IMR-90 (cell line): ENCODE results near the gene POU2AF1. TPM values are rescaled to one million over a fixed set of nuclear protein-coding genes. Genes with fewer than 3 reads are reported as not detected.

Experiments used
- ATAC-seq: fragments of 200-7000 bp; cut with Tn5 transposase; 2 replicates; pipeline ENCODE4 v1.9.1; 2020; ENCODE audit warnings: low read depth, mild to moderate bottlenecking, moderate library complexity
- BruUV-seq: library from RNA; stranded (reverse); fragments of 400-500 nt; replicated peaks from 2 replicates; lab custom pipeline; 2021; lab: Mats Ljungman, UMichigan
- CTCF ChIA-PET: fragments of 300-600 bp; formaldehyde crosslinking; extraction: SDS; loops from one replicate; lab custom pipeline; 2021; ENCODE audit warnings: antibody characterized with exemption; lab: Yijun Ruan, JAX
- POLR2A ChIA-PET: fragments of 300-600 bp; sonication (Branson Sonifier 250); formaldehyde crosslinking; loops from one replicate; lab custom pipeline; 2022; ENCODE audit warnings: antibody characterized with exemption; ENCODE audit not compliant: unreplicated experiment; lab: Charles Lee
- DNase-seq: peaks from one replicate; pipeline ENCODE4 v3.0.0; 2013
- H2AFZ ChIP-seq: replicated peaks from 2 replicates; pipeline ENCODE3; 2013; ENCODE audit warnings: low read length, mild to moderate bottlenecking; ENCODE audit not compliant: poor library complexity
- H2AK5ac ChIP-seq: 2 replicates; pipeline ENCODE4 v1.6.1; 2013; ENCODE audit warnings: low read depth, low read length, inconsistent platforms
- H2AK9ac ChIP-seq: replicated peaks from 2 replicates; pipeline ENCODE3; 2013; ENCODE audit warnings: mild to moderate bottlenecking, low read depth, low read length, moderate library complexity; ENCODE audit not compliant: poor library complexity
- H2BK120ac ChIP-seq: 2 replicates; pipeline ENCODE4 v1.6.1; 2013; ENCODE audit warnings: low read depth, low read length, inconsistent platforms
- H2BK15ac ChIP-seq: 3 replicates; pipeline ENCODE4 v1.6.1; 2013; ENCODE audit warnings: low read depth, low read length, inconsistent platforms
- H2BK20ac ChIP-seq: 2 replicates; pipeline ENCODE4 v1.6.1; 2013; ENCODE audit warnings: low read depth, mild to moderate bottlenecking, inconsistent platforms, low read length, moderate library complexity
- H2BK5ac ChIP-seq: 2 replicates; pipeline ENCODE4 v1.6.1; 2013; ENCODE audit warnings: mild to moderate bottlenecking, low read depth, low read length, inconsistent platforms; ENCODE audit not compliant: poor library complexity, severe bottlenecking
- H3K14ac ChIP-seq: replicated peaks from 2 replicates; pipeline ENCODE4 v1.6.1; 2013; ENCODE audit warnings: low read depth, low read length, inconsistent platforms
- H3K18ac ChIP-seq: 2 replicates; pipeline ENCODE4 v1.6.1; 2013; ENCODE audit warnings: low read depth, low read length, control low read depth
- H3K23ac ChIP-seq: 2 replicates; pipeline ENCODE4 v1.6.1; 2013; ENCODE audit warnings: low read depth, low read length, inconsistent platforms
- H3K27ac ChIP-seq: 2 replicates; pipeline ENCODE4 v1.5.1; 2013; ENCODE audit warnings: mild to moderate bottlenecking, control low read depth, low read length; ENCODE audit not compliant: insufficient read depth
- H3K27me3 ChIP-seq: 2 replicates; pipeline ENCODE4 v1.6.1; 2013; ENCODE audit warnings: low read length; ENCODE audit not compliant: control insufficient read depth, insufficient read depth
- H3K36me3 ChIP-seq: 2 replicates; pipeline ENCODE4 v1.6.1; 2013; ENCODE audit warnings: low read length, mixed read lengths; ENCODE audit not compliant: control insufficient read depth, insufficient read depth
- H3K4ac ChIP-seq: 2 replicates; pipeline ENCODE4 v1.6.1; 2013; ENCODE audit warnings: low read depth, low read length, inconsistent platforms
- H3K4me1 ChIP-seq: 2 replicates; pipeline ENCODE4 v1.6.1; 2013; ENCODE audit warnings: low read length, mixed read lengths; ENCODE audit not compliant: control insufficient read depth, insufficient read depth
- H3K4me2 ChIP-seq: 2 replicates; pipeline ENCODE4 v1.6.1; 2013; ENCODE audit warnings: low read depth, mild to moderate bottlenecking, control low read depth, low read length, moderate library complexity
- H3K4me3 ChIP-seq: 2 replicates; pipeline ENCODE4 v1.5.1; 2013; ENCODE audit warnings: low read depth, mild to moderate bottlenecking, control low read depth, low read length, moderate library complexity; ENCODE audit not compliant: insufficient read depth
- H3K56ac ChIP-seq: 2 replicates; pipeline ENCODE4 v1.6.1; 2013; ENCODE audit warnings: low read length, inconsistent platforms; ENCODE audit not compliant: insufficient read depth; ENCODE audit errors: extremely low read depth
- H3K79me1 ChIP-seq, 2 experiments: 2 replicates each; pipeline ENCODE4 v1.6.1; 2013; ENCODE audit warnings: low read length in 2 of 2, inconsistent platforms in 1 of 2, low read depth in 1 of 2
- H3K9ac ChIP-seq: 2 replicates; pipeline ENCODE4 v1.6.1; 2013; ENCODE audit warnings: low read depth, low read length, control low read depth
- H3K9me1 ChIP-seq: 2 replicates; pipeline ENCODE4 v1.6.1; 2013; ENCODE audit warnings: low read length, inconsistent platforms; ENCODE audit not compliant: insufficient read depth
- H3K9me3 ChIP-seq: 2 replicates; pipeline ENCODE4 v1.6.1; 2013; ENCODE audit warnings: low read length; ENCODE audit not compliant: control insufficient read depth, insufficient read depth
- H4K20me1 ChIP-seq: 2 replicates; pipeline ENCODE4 v1.6.1; 2013; ENCODE audit warnings: low read length, inconsistent platforms; ENCODE audit not compliant: insufficient read depth
- H4K5ac ChIP-seq: 2 replicates; pipeline ENCODE4 v1.6.1; 2013; ENCODE audit warnings: mild to moderate bottlenecking, low read depth, low read length, control low read depth
- H4K8ac ChIP-seq, 2 experiments: 2 replicates each; pipeline ENCODE4 v1.6.1; 2013; ENCODE audit warnings: low read depth in 2 of 2, low read length in 2 of 2, control low read depth in 1 of 2, inconsistent platforms in 1 of 2
- H4K91ac ChIP-seq: 2 replicates; pipeline ENCODE4 v1.6.1; 2013; ENCODE audit warnings: low read depth, low read length, inconsistent platforms; ENCODE audit not compliant: insufficient read depth
- BHLHE40 ChIP-seq: fragments of 150-350 bp; IDR thresholded peaks from 2 replicates; pipeline ENCODE4 v1.6.1; 2016; ENCODE audit warnings: mild to moderate bottlenecking, low read depth, low read length
- CEBPB ChIP-seq: IDR thresholded peaks from 2 replicates; pipeline ENCODE4 v1.6.1; 2012; ENCODE audit warnings: low read depth, low read length, improper control_type of control experiment
- CHD1 ChIP-seq: IDR thresholded peaks from 2 replicates; pipeline ENCODE4 v1.6.1; 2012; ENCODE audit warnings: low read depth, low read length, improper control_type of control experiment
- MAFK ChIP-seq: IDR thresholded peaks from 2 replicates; pipeline ENCODE4 v1.6.1; 2012; ENCODE audit warnings: low read depth, low read length, improper control_type of control experiment
- MAZ ChIP-seq: IDR thresholded peaks from 2 replicates; pipeline ENCODE4 v1.6.1; 2012; ENCODE audit warnings: low read depth, mild to moderate bottlenecking, low read length, improper control_type of control experiment, moderate library complexity, borderline replicate concordance
- MXI1 ChIP-seq: IDR thresholded peaks from 2 replicates; pipeline ENCODE4 v1.6.1; 2012; ENCODE audit warnings: low read depth, mild to moderate bottlenecking, low read length, moderate library complexity, borderline replicate concordance
- RAD21 ChIP-seq: IDR thresholded peaks from 2 replicates; pipeline ENCODE4 v1.6.1; 2012; ENCODE audit warnings: low read length, improper control_type of control experiment
- RFX5 ChIP-seq: IDR thresholded peaks from 2 replicates; pipeline ENCODE4 v1.8.0; 2012; ENCODE audit warnings: low read depth, mild to moderate bottlenecking, low read length, moderate library complexity
- SMC3 ChIP-seq: fragments of 150-350 bp; IDR thresholded peaks from 2 replicates; pipeline ENCODE4 v1.6.1; 2016; ENCODE audit warnings: low read depth, mild to moderate bottlenecking, antibody characterized with exemption, low read length, moderate library complexity
- WGBS, 2 experiments: methylation state at CpG; one replicate each; pipeline versions ENCODE4 v1.1.5 to v1.1.7; 2013; ENCODE audit warnings: missing lambda C conversion rate in 2 of 2; ENCODE audit not compliant: insufficient read length in 1 of 2; ENCODE audit errors: extremely low coverage in 2 of 2; 5-methylcytosine and 5-hydroxymethylcytosine counted together
- dilution Hi-C: fragments of 300-500 bp; cut with HindIII; formaldehyde crosslinking; loops from one replicate; pipeline ENCODE4 v1.14.3; 2018; ENCODE audit warnings: low sequenced_read_pairs; ENCODE audit not compliant: unreplicated experiment
- in situ Hi-C: fragments of 300-500 bp; cut with MboI; formaldehyde crosslinking; loops from 3 replicates; pipeline ENCODE4 v1.14.3; 2019; ENCODE audit warnings: low sequenced_read_pairs, inconsistent platforms, mixed read lengths
- intact Hi-C: fragments of 100-400 bp; cut with micrococcal nuclease; formaldehyde crosslinking; loops from 2 replicates; pipeline ENCODE4 v1.10.0; 2022
- polyA plus RNA-seq, 3 experiments: library from polyadenylated mRNA; depleted of rRNA; stranded (reverse); fragments of >200 nt; gene quantifications; 2 replicates each; pipeline ENCODE4 v1.2.3, GENCODE V29; 2012; ENCODE audit warnings: low replicate concordance in 1 of 3
- total RNA-seq: library from RNA; depleted of rRNA; stranded (reverse); fragments of >200 nt; gene quantifications from 2 replicates; pipeline ENCODE4 v1.2.3, GENCODE V29; 2012
- TF ChIP-seq, protein P1 (sequence below): fragments of 150-350 bp; IDR thresholded peaks from 2 replicates; pipeline ENCODE4 v1.6.1; 2016; ENCODE audit warnings: low read depth, mild to moderate bottlenecking, low read length, moderate library complexity, borderline replicate concordance
- TF ChIP-seq, protein P2 (sequence below): conservative IDR thresholded peaks from 2 replicates; pipeline ENCODE4 v1.5.1; 2012; ENCODE audit warnings: mild to moderate bottlenecking, low read depth, low read length, improper control_type of control experiment

POU2AF1 gene
- total and polyA plus RNA-seq, 2 of the 4 experiments (the other 2 are of a cell fraction) = not detected

DNA sequence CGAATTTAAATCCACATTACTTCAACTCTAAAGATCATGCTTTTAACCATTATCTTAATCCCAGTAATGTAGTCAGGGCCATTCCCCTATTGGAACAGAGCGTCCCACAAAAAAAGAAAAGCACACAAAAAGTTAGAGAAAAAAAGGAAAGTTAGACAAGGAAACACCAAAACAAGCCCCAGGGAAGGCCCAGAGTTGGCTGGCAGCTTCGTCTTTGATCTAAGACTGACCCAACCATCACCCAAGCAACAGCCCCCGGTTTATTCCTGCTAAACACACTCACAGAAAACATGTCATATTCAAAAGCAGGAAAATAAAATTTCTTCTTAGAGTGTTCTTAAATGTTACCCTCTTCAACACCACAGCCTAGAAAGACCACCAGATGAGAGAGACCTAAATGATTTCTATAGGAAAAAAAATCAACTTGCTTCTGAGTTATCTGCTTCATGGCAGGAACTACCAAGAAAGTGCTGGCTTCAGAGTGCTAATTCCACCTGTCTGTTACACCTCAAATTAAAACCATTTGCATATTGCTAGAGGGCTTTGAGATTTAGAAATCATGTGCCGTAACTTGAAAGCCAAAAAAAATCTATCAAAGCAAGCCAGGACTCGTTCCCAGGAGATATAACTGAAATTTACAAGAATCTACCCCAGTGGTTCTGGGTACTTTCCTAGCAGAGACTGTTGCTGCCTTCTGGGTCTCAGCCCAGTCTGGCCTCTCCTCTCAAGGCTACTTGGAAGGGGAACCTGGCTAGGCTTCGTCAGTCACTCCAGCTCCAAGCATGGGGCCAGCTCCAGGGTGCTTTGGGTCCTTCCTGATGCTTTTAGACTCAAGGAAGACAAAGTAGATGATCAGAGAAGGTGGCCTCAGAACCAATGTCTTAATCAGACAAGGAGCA, 49.5 kb downstream of the POU2AF1 start:
- intact Hi-C loops (no loop called here), in situ Hi-C loops (no loop called here), dilution Hi-C loops (no loop called here)
- WGBS, 2 experiments = 68% methylated on average over 3 of the region's 7 CpGs; no CpG with 5 or more reads in 1 of the 2 experiments
- Histone ChIP-seq H3K36me3 (no peaks in the 10 kb centered on the region), H4K20me1 (no peaks in the 10 kb centered on the region), H3K4me2 (no peak overlapping the region), H3K56ac (no peak overlapping the region; the same call in 1 of the 2 replicates), H2AFZ (no peak overlapping the region), H3K27ac (no peak overlapping the region), H2BK20ac (no peak overlapping the region), H4K91ac (no peak overlapping the region), H3K4ac (no peak overlapping the region), H2BK120ac (no peak overlapping the region), H3K4me3 (no peak overlapping the region), H3K9me1 (peaks cover 2% of the 10 kb centered on the region; the same call in 1 of the 2 replicates), H3K4me1 (peaks cover 5% of the 10 kb centered on the region), H3K14ac (no peak overlapping the region), H3K23ac (no peak overlapping the region), H3K27me3 (no peaks in the 10 kb centered on the region; the same call in 1 of the 2 replicates), H2AK5ac (no peak overlapping the region), H3K9ac (no peak overlapping the region), H3K18ac (no peak overlapping the region), H4K8ac (no peak overlapping the region), H3K9me3 (no peaks in the 10 kb centered on the region), H2BK15ac (no peak overlapping the region), H3K79me1 (no peaks in the 10 kb centered on the region), H2AK9ac (no peak overlapping the region), H2BK5ac (no peak overlapping the region), H4K5ac (no peak overlapping the region)
- POLR2A ChIA-PET = no interaction called here
- CTCF ChIA-PET = no interaction called here
- no TSS peak for BruUV-seq
- TF ChIP-seq, protein P1, sequence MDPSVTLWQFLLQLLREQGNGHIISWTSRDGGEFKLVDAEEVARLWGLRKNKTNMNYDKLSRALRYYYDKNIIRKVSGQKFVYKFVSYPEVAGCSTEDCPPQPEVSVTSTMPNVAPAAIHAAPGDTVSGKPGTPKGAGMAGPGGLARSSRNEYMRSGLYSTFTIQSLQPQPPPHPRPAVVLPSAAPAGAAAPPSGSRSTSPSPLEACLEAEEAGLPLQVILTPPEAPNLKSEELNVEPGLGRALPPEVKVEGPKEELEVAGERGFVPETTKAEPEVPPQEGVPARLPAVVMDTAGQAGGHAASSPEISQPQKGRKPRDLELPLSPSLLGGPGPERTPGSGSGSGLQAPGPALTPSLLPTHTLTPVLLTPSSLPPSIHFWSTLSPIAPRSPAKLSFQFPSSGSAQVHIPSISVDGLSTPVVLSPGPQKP = no peak
- TF ChIP-seq BHLHE40 = no peak
- TF ChIP-seq MAFK = no peak
- TF ChIP-seq CEBPB = no peak
- TF ChIP-seq, protein P2, sequence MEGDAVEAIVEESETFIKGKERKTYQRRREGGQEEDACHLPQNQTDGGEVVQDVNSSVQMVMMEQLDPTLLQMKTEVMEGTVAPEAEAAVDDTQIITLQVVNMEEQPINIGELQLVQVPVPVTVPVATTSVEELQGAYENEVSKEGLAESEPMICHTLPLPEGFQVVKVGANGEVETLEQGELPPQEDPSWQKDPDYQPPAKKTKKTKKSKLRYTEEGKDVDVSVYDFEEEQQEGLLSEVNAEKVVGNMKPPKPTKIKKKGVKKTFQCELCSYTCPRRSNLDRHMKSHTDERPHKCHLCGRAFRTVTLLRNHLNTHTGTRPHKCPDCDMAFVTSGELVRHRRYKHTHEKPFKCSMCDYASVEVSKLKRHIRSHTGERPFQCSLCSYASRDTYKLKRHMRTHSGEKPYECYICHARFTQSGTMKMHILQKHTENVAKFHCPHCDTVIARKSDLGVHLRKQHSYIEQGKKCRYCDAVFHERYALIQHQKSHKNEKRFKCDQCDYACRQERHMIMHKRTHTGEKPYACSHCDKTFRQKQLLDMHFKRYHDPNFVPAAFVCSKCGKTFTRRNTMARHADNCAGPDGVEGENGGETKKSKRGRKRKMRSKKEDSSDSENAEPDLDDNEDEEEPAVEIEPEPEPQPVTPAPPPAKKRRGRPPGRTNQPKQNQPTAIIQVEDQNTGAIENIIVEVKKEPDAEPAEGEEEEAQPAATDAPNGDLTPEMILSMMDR = no peak
- no peak for TF ChIP-seq MAZ
- TF ChIP-seq SMC3 = no peak
- no peak for TF ChIP-seq RAD21
- no peak for TF ChIP-seq CHD1
- no peak for TF ChIP-seq RFX5
- TF ChIP-seq MXI1 = no peak
- DNase-seq (no peak), ATAC-seq (no peak)
